Measurements from ENCODE around the gene COL5A1.

Gene COL5A1

GRCh38 chr9:134836406-134836970 is 194.9 kb downstream of the COL5A1 start:
- TF ChIP-seq CTCF (conservative IDR thresholded peaks at IDR 0.05) (no peak), ZFX (IDR thresholded peaks at IDR 0.05) (no peak)
- no peak overlapping the region for H3K27ac ChIP-seq

- no peak overlapping the region for H3K27ac ChIP-seq
- no peak for TF ChIP-seq ZFX (IDR thresholded peaks at IDR 0.05)
- TF ChIP-seq CTCF (conservative IDR thresholded peaks at IDR 0.05): no peak
Measured at GRCh38 chr9:134837529-134837928, 195.9 kb downstream of the COL5A1 start.

GRCh38 chr9:134838651-134839454 is 197.2 kb downstream of the COL5A1 start:
- no peak overlapping the region for H3K27ac ChIP-seq
- TF ChIP-seq ZFX (IDR thresholded peaks at IDR 0.05): no peak
- TF ChIP-seq CTCF (conservative IDR thresholded peaks at IDR 0.05): no peak

GRCh38 chr9:134839455-134840125 is 198.0 kb downstream of the COL5A1 start:
- no peak for TF ChIP-seq CTCF (conservative IDR thresholded peaks at IDR 0.05)
- TF ChIP-seq ZFX (IDR thresholded peaks at IDR 0.05): no peak
- H3K27ac ChIP-seq: no peak overlapping the region

- H3K27ac ChIP-seq: no peak overlapping the region
- TF ChIP-seq CTCF (conservative IDR thresholded peaks at IDR 0.05) (no peak), ZFX (IDR thresholded peaks at IDR 0.05) (no peak)
Measured at GRCh38 chr9:134840511-134840910, 198.9 kb downstream of the COL5A1 start.

- H3K27ac ChIP-seq: no peak overlapping the region
- TF ChIP-seq CTCF (conservative IDR thresholded peaks at IDR 0.05) (no peak), ZFX (IDR thresholded peaks at IDR 0.05) (no peak)
Measured at GRCh38 chr9:134841180-134841904, 199.7 kb downstream of the COL5A1 start.

Data from C4-2B (cell line).